Measurements from ENCODE around the gene IGF1R.

IGF1R gene

DNA sequence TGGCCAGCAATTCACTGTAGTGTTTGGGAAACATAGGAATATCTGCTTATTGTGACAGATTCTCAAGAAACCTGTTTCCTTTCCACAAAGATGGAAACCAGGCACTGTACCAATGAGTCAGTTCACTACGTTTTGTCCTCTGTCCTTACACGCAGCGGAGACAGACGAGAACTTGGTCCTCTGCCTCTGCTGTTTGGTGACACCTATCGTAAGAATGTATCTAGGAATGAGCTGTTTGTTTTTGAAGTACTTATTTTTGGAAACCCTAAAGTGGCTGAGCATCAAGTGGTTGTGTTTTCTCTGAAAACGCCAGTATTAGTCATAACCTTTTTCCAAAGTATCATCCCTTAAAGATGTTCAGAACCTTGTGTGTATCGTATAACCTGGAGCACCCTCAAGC lies 266.3 kb downstream of the IGF1R start:
- DNase-seq (ENCODE audit: low spot score) = no peak

DNA sequence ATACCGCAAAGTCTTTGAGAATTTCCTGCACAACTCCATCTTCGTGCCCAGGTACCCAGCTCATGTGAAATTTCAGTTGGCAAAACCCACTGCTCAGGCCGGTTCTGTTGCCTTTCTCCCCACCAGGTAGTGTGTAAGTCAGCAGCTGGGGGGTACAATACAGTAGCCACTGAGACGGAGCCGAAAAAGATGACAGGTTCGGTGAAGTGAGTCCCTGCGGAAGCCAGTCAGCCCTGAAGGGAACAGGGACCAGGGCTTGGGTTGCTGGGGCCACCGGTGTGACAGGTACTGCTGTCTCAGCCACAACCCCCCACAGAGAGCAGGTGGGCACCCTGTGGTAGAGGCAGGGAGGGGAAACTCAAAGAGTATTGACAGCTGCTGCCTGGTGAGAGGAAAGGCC lies 268.5 kb downstream of the IGF1R start:
- DNase-seq (ENCODE audit: low spot score) = no peak

DNA sequence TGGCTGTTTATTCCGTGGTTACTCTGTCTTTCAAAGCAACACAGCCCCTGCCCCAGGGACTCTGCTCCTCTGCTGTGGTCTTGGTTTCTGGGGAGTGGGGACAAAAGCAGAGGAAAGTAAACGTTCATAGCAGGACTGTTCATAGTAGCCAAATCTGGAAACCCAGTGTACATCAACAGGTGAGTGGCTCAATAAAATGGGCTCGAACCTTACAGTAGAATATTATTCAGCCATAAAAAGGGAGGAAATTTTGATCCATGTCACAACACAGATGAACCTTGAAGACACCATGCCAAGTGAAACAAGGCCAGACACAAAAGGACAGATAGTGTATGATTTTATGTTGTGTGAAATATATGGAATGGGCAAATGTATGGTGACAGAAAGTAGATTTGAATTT lies 269.1 kb downstream of the IGF1R start:
- no peak for DNase-seq (ENCODE audit: low spot score)

DNA sequence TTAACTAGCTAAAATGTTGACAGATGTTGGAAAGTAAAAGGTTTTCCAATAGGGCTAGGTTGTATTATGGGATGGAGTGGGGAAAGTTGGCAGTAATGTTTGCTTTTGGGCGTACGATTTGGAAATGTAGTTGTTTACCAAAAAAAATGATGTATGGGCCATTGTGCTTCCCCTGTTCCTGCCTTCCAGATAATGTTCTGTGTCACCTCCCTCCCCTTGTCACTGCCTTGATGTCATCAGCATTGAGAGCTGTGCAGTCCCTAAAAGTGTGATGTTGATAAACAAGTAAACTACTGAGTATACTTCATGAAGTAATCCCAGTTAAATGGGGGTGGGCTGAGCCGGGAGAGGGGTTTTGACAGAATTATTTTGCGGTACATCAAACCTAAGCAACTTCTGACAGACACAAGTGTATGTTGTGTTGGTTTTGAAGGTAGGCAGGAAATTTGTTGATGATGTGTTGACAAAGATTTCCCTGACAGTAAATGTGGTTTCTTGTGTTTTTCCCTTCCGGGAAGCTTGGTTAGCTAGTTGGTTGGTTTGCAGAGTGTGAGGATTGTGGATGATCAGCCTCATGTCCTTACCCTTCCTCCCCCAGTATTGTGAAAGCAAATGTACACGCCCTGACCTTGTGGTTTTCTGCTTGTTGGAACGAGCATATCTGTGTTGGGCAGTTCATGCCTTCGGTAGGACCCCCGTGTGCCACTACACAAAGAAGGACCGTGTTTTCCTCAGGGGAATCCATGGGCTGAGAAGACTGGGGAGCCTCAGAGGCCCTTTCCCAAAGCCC lies 271.9 kb downstream of the IGF1R start:
- DNase-seq (ENCODE audit: low spot score) = no peak

DNA sequence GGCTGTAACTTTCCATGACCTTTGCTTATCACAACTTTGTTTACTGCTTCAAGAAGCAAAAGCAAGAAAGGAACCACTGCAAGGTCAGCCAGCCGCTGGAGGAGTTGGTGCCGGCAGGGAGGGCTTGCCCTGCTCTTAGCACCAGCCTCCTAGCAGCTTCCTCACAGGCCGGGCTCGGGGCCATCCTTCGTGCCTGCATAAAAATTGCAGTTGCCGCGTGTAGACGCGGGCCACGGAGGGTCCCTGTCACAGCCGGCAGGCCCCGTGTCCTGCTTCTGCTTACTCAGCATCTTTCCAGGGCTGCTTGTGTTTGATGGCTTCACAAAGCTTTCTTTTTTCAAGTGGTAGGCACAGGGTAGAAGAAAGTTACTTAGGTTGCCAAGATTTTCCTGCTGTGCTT lies 274.8 kb downstream of the IGF1R start:
- no peak for DNase-seq (ENCODE audit: low spot score)

DNA sequence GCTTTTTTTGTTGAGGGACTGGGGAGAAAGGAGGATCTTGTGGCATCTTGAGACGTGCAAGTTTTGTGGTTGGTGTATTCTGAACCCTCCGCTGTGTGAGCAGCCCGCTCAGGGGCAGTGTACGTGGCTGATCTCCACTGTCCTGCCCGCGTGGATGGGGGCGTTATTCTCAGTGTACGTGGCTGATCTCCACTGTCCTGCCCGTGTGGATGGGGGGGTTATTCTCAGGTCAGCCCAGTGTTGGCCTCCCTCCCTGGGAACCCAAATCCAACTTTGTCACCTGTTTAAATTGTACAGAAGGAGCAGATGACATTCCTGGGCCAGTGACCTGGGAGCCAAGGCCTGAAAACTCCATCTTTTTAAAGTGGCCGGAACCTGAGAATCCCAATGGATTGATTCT lies 275.2 kb downstream of the IGF1R start:
- DNase-seq (ENCODE audit: low spot score) = no peak

DNA sequence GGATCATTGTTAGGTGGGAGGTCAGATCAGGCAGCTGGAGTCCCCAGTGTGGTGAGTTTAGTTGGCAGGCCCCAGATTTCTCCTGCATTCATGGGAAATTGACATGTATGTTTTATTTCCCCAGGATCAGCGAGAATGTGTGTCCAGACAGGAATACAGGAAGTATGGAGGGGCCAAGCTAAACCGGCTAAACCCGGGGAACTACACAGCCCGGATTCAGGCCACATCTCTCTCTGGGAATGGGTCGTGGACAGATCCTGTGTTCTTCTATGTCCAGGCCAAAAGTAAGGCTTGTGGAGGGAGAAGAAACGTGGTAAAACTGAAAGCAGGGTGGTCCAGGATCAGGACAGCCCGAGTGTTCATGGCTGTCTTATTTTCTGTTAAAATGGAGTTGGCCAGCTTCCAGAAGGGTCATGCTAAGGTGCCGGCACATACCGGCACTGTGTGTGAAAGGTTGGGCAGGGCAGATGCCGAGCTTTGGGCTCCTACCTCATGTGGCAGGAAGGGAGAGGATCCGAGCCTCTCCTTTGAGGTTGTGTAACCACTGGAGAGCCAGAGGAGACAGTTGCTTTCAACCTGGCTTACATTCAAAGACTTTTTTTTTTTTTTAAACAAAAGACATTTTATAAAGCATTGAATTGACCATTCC lies 276.2 kb downstream of the IGF1R start:
- no peak for DNase-seq (ENCODE audit: low spot score)

DNA sequence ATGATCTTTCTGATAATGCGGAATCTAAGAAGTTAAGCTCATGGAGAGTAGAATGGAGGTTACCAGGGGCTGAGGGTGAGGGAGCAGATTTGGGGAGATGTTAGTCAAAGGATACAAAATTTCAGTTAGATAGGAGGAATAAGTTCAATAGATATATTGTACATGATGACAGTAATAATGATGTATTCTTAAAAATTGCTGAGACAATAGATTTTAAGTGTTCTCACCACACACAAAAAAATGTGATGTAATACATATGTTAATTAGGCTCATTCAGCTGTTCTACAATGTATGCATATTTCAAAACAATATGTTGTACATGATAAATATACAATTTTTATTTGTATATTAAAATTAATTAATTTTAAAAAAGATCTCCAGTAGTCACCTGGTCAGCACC lies 277.9 kb downstream of the IGF1R start:
- no peak for DNase-seq (ENCODE audit: low spot score)

DNA sequence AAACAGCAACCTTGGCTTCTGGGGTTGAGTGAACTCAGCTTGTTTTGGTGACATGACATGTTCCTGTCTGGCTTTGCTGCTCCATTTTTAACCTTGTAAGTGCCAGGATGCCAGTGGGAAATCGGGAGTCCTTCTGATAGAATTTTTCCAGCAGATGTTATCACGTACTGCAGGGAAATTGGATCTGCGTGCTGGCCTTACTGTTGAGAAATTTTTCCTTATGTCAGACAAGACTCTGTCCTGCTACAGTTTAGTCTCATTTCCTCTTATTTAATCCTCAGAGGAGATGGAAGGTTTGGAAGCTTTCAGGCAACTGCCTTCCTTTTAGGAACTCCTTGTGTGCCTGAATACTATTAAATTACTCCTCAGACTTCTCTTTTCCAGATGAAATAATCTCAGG lies 278.7 kb downstream of the IGF1R start:
- no peak for DNase-seq (ENCODE audit: low spot score)

DNA sequence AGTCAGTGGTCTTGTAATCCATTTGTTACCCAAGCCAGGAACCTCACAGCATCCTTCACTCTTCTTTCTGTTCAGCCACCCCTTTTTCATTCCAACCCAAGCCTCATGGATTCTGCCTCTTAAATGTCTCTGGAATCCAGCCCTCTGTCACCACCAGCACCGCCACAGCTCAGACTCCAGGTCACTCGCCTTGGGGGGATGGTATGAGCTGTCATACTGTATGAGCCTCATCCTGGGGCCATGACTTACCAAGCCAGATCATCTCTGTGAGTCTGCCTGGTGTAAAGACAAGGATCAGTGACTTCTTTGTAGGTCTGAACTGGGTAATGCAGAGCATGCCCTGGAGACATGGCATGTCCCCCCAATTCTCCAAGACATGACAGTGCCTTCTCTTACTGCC lies 279.7 kb downstream of the IGF1R start:
- DNase-seq (ENCODE audit: low spot score) = no peak

DNA sequence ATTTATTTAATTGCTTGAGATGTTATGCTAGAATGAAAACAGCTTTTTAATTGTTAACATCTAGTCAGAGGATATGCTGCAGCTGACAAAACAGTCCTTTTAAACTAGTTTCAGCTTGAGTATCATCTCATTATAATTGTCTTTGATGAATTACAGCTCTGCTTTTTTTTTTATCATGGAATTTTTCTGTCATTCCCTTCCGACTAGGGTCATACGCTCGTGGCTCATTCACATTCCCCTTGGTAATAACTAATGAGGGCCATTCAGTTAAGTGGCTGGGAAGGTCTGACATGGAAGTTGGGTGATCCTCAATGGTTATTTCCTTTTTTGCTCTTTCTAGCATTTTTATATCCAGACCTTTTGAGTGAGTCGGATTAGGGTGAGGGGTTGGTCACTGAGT lies 282.2 kb downstream of the IGF1R start:
- no peak for DNase-seq (ENCODE audit: low spot score)

DNA sequence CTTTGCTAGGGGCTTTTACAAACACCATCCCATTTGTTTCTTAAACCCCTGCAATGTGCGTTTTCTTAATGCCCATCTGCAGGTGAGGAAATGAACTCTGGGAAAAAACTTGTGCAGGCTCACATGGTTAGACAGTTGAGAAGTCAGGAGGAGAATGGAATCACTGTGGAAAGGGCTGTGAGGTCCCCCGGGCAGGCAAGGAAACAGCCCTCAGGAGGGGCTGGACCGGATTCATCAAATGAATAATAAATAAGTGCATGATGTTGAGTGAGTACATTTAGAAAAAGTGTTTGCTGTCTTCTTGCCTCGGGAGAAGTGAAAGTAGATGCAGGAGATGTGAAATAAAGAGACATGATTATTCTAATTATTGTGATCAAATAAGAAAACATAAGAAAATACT lies 282.7 kb downstream of the IGF1R start:
- no peak for DNase-seq (ENCODE audit: low spot score)

DNA sequence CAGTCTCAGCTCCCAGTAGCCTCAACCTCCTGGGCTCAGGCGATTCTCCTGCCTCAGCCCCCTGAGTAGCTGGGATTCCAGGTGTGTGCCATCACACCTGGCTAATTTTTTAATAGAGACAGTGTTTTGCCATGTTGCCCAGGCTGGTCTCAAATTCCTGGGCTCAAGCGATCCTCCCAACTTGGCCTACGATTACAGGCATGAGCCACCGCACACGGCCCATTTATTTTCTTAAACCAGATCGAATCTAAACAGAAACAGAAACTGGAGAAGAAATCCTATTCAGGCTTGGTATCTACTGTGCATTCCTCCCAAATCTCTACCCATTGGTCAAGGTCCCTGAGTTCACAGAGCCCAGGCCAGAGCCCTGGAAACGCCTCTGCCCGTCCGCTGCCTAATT lies 285.1 kb downstream of the IGF1R start:
- no peak for DNase-seq (ENCODE audit: low spot score)

DNA sequence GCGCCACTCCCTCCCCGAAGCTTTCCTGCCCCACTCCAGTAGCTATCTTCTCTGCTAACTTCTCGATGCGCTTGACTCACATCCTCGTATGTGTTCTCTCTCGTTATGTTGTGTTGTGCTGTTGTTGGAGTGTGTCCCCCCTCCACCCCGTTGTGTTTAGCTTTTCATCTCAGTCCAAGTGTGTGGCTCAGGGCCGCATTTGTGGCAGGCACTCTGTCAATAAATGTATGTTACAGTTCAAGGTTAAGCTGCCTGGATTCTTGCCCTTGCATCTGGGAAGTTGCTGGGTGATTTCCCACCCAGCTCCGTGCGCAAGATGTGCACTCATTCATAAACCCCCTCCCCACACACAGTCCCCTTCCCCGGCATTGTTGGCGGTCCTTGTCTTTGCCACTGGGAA lies 287.4 kb downstream of the IGF1R start:
- no peak for DNase-seq (ENCODE audit: low spot score)

DNA sequence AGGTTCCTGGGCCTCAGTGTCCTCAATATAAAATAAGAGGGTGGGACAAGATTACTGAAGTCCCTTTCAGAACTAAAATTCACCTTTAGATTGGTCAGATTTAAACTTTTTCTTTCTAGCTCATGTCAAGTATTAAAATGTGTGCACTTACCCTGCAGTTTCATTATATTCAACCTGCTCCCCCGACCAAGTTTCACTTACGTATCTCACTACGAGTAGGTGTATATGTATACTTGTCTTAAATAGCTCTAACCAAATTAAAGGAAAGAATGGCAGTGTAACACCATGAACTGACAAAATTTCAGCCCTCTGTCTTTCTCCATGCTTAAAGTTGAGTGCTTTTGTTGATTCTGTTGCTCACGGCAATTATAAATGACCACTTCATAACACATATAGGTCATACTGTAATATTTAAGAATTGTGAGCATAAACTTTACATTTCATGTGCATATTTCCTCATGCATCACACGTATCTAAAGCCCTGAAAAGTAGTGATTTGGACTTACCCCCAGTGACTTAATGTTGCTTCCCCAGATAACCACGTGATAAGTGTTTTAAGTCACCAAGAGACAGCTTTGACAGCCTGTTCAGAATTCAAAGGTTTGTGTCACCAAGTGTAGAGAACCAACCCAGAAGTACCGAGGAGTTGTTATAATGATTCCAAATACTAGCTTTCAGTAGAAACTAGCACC lies 289.2 kb downstream of the IGF1R start:
- DNase-seq (ENCODE audit: low spot score) = no peak

DNA sequence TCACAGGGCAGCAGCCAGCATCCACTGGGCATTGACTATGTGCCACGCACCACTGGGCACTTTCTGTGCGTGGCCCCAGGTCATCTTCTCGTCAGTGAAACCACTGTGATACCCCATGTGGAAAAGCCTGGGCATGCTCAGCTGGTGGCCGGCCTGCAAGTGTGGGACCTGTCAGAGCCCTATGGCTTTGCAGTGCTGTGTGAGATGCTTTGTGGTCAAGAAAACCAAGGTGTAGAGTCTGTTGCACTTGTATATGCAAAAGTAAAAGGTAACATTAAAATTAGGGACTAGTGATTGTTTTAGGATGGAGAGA lies 289.7 kb downstream of the IGF1R start:
- no peak for DNase-seq (ENCODE audit: low spot score)

DNA sequence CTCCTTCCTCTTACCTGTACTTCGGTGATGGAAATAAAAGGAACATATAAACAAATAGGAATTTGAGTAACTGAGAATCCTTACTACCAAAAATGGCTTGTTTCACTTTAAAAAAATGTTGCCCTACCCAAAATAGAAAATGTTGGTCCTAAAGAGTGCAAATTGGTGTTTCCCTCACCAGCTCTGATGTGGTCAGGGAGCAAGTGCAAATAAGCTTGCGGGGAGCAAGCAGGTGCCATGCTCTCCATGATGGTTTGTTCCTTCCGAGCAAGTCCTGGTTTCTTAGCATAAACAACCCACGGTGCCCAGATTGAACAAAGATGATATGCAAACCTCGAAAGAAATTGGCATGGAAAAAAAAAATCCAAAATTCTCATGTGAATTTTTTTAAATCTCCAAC lies 290.5 kb downstream of the IGF1R start:
- DNase-seq (ENCODE audit: low spot score) = no peak

DNA sequence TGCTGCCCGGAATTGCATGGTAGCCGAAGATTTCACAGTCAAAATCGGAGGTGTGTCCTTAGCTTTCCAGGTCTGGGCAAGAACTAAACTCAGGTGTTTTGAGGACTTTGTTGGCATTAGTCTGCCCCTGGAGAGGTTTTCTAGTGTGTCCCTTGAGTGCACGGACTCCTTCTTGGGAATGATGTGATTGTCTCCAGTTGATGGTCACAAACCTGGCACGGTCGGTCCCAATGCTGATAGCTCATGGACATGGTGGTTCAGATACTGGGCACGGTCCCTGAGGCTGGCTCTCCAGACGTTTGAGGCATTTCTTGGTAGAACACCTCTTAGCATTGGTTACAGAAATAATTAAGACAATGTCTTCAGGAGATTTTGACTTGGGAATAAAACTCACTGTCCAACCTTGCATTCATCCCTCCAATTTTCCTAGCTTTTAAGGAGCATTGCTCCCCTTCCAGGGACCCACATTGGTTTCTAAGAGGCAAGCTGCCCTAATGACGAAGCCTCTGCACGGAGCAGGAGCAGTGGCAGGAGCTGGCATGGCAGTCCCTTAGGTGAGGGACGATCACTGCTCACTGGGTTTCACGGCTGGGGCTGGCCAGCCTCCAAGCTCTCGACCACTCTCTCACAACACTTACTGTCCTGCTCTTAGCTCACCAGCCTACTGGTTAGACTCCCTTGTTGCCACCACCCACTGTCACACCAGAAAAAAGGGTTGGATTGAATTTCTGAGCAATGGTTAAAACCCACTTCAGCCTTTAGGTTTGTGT lies 291.2 kb downstream of the IGF1R start:
- no peak for DNase-seq (ENCODE audit: low spot score)

DNA sequence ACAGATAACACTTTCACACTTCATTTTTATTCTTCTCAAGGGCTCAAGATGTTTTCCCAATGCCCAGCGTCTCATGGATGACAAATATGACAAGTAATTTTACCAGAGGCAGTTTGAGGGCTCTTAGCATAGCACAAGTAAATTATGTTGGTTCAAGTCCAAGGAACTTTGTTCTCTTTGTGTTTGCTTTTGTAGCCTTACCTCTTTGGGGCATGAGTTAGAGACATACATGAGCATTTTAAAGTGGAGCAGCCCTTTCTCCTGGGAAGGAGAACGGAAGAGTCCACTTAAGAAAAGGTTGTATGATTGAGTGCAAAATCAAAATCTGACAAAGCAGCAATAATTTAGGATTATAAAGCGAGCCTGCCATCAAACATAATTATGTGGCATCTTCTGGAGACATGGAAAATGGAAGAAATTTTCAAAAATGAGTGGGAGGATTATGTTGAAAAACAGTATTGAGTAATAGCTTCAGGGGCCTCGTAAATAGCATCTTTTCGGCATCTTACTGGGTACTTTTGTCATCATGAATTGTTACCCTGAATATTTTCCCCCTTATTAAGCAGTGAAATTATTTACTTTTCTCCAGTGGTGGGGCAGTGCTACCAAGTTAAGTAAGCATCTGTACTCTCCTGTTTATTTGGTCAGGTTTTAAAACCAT lies 293.4 kb downstream of the IGF1R start:
- no peak for DNase-seq (ENCODE audit: low spot score)

DNA sequence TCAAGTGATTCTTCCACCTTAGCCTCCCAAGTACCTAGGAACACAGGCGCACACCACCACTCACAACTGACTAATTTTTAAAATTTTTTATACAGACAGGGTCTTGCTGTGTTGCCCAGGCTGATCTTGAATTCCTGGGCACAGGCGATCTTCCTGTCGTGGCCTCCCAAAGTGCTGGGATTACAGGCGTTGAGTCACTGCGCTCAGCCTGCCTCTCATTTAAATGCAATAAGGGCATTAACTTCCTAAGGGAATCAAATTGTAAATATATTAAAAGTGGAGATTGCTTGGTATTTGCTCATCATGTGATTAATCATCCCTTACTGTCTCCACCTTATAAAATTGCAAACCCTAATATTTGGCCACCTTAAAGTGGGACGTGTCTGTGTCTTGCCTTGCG lies 294.1 kb downstream of the IGF1R start:
- DNase-seq (ENCODE audit: low spot score) = no peak

DNA sequence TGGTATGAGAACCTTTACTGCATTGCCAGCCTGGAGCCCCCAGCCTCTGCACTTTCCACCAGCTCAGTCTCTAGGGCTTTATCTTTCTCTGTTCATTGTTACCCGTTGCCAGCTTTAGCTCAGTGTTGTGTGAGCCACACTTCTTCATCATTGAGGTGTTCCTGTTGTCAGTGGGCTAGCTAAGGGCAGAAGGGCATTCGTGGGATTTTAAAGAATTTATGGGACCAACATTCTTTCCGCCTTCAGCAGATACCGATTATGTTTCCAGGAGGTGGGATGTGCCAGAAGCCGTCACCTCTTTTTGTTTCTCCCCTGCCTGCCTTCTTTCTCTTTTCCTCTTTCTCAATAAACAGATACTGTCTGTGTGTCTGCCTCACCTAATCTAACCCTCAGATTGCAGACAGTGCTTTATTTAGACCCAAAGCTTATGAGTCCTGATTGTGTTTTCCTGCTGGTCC lies 294.7 kb downstream of the IGF1R start:
- no peak for DNase-seq (ENCODE audit: low spot score)

DNA sequence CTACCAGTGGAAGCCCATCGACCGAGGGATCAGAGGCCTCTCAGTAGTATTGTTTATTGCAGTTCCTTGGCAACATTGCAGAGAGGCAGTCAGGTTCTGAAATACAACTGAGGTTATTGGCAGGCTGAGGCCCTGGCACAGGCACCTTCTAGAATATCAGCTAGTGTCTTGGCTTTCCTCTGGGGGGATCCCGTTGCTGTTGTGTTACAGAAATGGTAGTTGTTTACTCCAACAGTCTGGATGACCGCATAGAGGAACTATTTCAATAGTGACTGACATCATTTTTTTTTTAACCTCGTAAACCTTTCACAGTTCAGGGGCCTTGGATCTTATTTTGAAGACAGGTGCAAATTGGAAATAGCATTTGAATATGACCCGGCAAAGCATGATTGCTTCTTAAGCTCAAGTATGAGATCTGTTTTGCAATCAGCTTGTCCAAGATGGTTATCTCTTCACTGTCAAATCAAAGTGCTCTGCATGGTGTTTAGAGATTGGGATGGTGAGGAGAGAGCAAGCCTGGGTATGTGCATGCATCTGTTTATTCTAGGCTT lies 295.3 kb downstream of the IGF1R start:
- no peak for DNase-seq (ENCODE audit: low spot score)

Measured in germinal center (tissue), 1 donor.